Right lobe of liver (tissue), 4 donors: Measurements from ENCODE around the gene PXK.

Experiments
- POLR2A ChIP-seq: fragments of 450-650 bp; IDR thresholded peaks from one replicate; pipeline ENCODE4 v1.6.1; 2017; ENCODE audit warnings: antibody characterized with exemption, mild to moderate bottlenecking
- TF ChIP-seq, protein P1 (sequence below), 4 donors: fragments of 200-600 bp in 3 of 4; fragments of 450-650 bp in 1 of 4; IDR thresholded peaks; one replicate each; pipeline versions ENCODE4 v1.5.1 to v1.8.0; 2016 to 2022; ENCODE audit warnings: antibody characterized with exemption in 4 of 4, mild to moderate bottlenecking in 2 of 4
- donor health status: DM: no; HTN: no; CAD: no.
- donor health status: DM: no; HTN: no; CAD: no.
- donor health status: DM: no; HTN: yes; CAD: no.

DNA sequence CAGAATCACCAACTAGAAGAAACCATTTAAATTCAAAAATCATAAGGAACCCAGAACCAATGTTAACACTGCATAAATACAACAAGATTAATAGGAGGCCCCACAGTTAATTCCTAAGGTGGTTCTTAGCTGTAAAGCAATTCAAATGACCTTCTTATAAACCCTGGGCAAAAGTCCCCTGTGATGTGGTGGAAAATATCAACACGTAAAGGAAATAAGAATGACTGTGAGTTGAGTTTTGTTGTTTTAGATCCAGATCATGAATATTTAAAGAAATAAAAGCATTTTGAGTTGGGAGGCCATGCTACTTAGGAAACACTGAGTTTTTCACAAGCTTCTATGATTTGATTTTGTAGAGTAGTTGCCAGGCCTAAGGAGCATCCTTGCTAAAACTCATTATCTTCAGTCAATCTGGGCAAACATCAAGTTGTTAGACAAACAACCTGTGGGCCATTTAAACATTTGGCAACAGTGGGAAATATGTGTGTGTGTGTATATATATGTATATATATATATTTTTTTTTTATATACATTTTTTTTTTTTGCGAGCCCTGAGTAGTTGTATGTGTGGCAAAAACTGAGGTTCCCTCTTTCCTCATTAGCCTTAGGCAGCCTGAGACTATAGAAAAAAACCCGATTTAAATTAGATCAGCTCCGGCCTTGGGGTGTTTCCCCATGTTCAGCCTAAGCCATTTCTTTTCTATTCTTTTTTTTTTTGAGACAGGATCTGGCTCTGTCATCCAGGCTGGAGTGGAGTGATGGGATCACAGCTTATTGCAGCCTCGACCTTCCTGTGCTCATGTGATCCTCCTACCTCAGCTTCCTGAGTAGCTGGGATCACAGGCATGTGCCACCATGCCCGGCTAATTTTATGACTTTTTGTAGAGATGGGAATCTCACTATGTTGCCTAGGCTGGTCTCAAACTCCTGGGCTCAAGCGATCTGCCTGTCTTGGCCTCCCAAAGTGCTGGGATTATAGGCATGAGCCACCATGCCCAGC, 8.0 kb upstream of the PXK start:
- TF ChIP-seq, protein P1, sequence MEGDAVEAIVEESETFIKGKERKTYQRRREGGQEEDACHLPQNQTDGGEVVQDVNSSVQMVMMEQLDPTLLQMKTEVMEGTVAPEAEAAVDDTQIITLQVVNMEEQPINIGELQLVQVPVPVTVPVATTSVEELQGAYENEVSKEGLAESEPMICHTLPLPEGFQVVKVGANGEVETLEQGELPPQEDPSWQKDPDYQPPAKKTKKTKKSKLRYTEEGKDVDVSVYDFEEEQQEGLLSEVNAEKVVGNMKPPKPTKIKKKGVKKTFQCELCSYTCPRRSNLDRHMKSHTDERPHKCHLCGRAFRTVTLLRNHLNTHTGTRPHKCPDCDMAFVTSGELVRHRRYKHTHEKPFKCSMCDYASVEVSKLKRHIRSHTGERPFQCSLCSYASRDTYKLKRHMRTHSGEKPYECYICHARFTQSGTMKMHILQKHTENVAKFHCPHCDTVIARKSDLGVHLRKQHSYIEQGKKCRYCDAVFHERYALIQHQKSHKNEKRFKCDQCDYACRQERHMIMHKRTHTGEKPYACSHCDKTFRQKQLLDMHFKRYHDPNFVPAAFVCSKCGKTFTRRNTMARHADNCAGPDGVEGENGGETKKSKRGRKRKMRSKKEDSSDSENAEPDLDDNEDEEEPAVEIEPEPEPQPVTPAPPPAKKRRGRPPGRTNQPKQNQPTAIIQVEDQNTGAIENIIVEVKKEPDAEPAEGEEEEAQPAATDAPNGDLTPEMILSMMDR (IDR thresholded peaks at IDR 0.05) = no peak
- TF ChIP-seq POLR2A = no peak
